ENCODE measurements around the gene TRAPPC12.
A peak's percentile ranks its signal among the peaks of the same experiment; 100 is the strongest.

Gene TRAPPC12

DNA sequence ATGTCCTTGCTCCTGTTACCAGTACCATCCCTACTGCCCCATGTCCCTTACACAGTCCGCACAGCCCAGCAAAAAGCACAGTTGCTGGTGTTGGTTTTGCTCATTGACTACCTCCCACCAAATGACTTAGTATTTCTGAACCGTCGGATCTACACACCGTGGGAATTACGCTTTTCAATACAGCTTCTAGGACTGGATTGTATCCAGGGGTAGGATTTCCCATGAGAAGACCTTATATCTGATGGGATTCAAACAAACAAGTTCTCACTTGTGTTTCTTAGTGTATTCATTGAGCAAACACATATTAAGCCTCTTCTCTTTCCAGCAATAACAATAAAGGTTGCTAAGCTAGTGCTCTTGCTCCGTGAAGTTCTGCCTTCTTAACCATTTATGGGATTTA is 25.8 kb downstream of the TRAPPC12 start:
- Histone ChIP-seq H3K36me3 (ENCODE audit: control insufficient read depth in 1 of 2, insufficient read depth in 2 of 2, low read depth in 1 of 2, low read length in 2 of 2) (peaks cover 27 to 70% of the 10 kb centered on the region in 2 experiments), H2BK120ac (ENCODE audit: low read depth, low read length) (no peak overlapping the region), H3K4me2 (ENCODE audit: low read length, poor library complexity, severe bottlenecking) (no peak overlapping the region), H2BK12ac (ENCODE audit: low read length in 2 of 2) (no peak overlapping the region), H3K14ac (ENCODE audit: low read length in 2 of 2) (no peak overlapping the region), H2BK15ac (ENCODE audit: low read depth, poor library complexity, severe bottlenecking) (no peak overlapping the region), H3K4me3 (ENCODE audit: insufficient read depth in 1 of 2, low read depth in 1 of 2, low read length in 2 of 2) (no peak overlapping the region), H3K27ac (ENCODE audit: low read length, poor library complexity, severe bottlenecking) (no peak overlapping the region), H2BK5ac (ENCODE audit: low read depth, low read length, poor library complexity, severe bottlenecking) (no peak overlapping the region), H4K8ac (ENCODE audit: low read length) (no peak overlapping the region), H3K18ac (ENCODE audit: low read depth in 1 of 2, low read length in 2 of 2) (no peak overlapping the region), H3K27me3 (ENCODE audit: control insufficient read depth in 1 of 2, insufficient read depth in 1 of 2, low read length in 2 of 2) (no peaks in the 10 kb centered on the region), H3K9ac (ENCODE audit: low read length) (no peak overlapping the region), H3K4me1 (ENCODE audit: control insufficient read depth, insufficient read depth, low read depth, low read length) (no peaks in the 10 kb centered on the region), H2AK5ac (ENCODE audit: low read length, severe bottlenecking) (no peak overlapping the region), H2AFZ (ENCODE audit: low read depth, low read length) (no peak overlapping the region), H3K23ac (ENCODE audit: low read length in 2 of 2) (no peak overlapping the region), H4K91ac (ENCODE audit: low read length) (no peak overlapping the region), H3K4ac (ENCODE audit: low read depth in 1 of 2, low read length in 2 of 2) (no peak overlapping the region), H3K79me1 (replicated peaks; ENCODE audit: low read length, poor library complexity, severe bottlenecking) (peaks cover 40% of the 10 kb centered on the region), H3K9me3 (ENCODE audit: control insufficient read depth, low read length) (no peaks in the 10 kb centered on the region)
- 94% methylated on average over 2 of the region's 6 CpGs for WGBS
- no peak for DNase-seq

DNA sequence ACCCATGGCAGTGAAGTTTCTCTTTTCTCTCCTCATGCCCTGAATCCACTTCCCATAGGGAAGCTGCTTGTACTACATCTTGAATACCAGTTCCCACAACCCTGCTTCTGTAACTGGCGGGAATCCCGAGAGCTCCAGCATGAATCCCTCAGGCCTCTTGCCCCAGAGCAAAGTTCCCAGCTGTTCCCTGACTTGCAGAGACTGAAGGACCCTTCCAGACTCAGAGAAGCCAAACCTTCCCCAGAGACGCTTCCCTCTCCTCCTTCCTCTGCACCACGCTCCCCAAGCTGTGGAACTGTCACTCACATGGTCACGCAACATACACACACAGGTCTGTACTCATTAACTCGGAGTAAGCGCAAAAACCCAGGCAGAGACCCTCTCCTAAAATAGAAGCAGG is 26.4 kb downstream of the TRAPPC12 start:
- H3K79me1 ChIP-seq (replicated peaks; ENCODE audit: low read length, poor library complexity, severe bottlenecking), result peaks cover 35% of the 10 kb centered on the region
- no peak overlapping the region for H2AK5ac ChIP-seq (ENCODE audit: low read length, severe bottlenecking)
- 96% methylated on average over 7 of the region's 7 CpGs for WGBS
- H3K14ac ChIP-seq (ENCODE audit: low read length in 2 of 2), result no peak overlapping the region
- H3K18ac ChIP-seq (ENCODE audit: low read depth in 1 of 2, low read length in 2 of 2), result no peak overlapping the region
- no peak overlapping the region for H3K4me2 ChIP-seq (ENCODE audit: low read length, poor library complexity, severe bottlenecking)
- no peak overlapping the region for H2BK15ac ChIP-seq (ENCODE audit: low read depth, poor library complexity, severe bottlenecking)
- H3K9ac ChIP-seq (ENCODE audit: low read length), result no peak overlapping the region
- no peak overlapping the region for H3K4ac ChIP-seq (ENCODE audit: low read depth in 1 of 2, low read length in 2 of 2)
- no peak overlapping the region for H3K27ac ChIP-seq (ENCODE audit: low read length, poor library complexity, severe bottlenecking)
- peaks cover 21 to 65% of the 10 kb centered on the region in 2 experiments for H3K36me3 ChIP-seq (ENCODE audit: control insufficient read depth in 1 of 2, insufficient read depth in 2 of 2, low read depth in 1 of 2, low read length in 2 of 2)
- H4K8ac ChIP-seq (ENCODE audit: low read length), result no peak overlapping the region
- H3K23ac ChIP-seq (ENCODE audit: low read length in 2 of 2), result no peak overlapping the region
- no peaks in the 10 kb centered on the region for H3K4me1 ChIP-seq (ENCODE audit: control insufficient read depth, insufficient read depth, low read depth, low read length)
- H2AFZ ChIP-seq (ENCODE audit: low read depth, low read length), result no peak overlapping the region
- DNase-seq, result no peak
- H3K9me3 ChIP-seq (ENCODE audit: control insufficient read depth, low read length), result no peaks in the 10 kb centered on the region
- no peak overlapping the region for H2BK120ac ChIP-seq (ENCODE audit: low read depth, low read length)
- H4K91ac ChIP-seq (ENCODE audit: low read length), result no peak overlapping the region
- no peak overlapping the region for H3K4me3 ChIP-seq (ENCODE audit: insufficient read depth in 1 of 2, low read depth in 1 of 2, low read length in 2 of 2)
- no peak overlapping the region for H2BK12ac ChIP-seq (ENCODE audit: low read length in 2 of 2)
- no peaks in the 10 kb centered on the region for H3K27me3 ChIP-seq (ENCODE audit: control insufficient read depth in 1 of 2, insufficient read depth in 1 of 2, low read length in 2 of 2)
- no peak overlapping the region for H2BK5ac ChIP-seq (ENCODE audit: low read depth, low read length, poor library complexity, severe bottlenecking)

DNA sequence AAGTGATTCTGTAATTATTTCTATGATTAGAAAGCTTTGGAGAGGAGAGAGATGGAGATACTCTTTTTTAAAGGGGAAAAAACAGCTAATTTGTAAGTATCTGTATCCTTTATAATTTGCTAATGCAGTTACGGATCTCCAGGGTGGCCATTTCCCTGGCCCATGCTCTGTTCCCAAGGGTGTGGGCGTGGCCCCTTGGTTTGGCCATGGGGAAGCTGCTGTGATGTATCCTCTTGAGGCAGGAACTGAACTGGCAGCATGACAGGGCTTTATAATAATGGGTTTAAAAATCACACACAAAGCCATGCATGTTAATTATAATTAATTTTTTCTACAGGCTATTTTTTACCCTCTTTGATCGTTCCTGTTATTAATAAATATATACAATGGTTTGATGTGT is 27.0 kb downstream of the TRAPPC12 start:
- H3K18ac ChIP-seq (ENCODE audit: low read depth in 1 of 2, low read length in 2 of 2), result no peak overlapping the region
- 89% methylated on average over 2 of the region's 3 CpGs for WGBS

DNA sequence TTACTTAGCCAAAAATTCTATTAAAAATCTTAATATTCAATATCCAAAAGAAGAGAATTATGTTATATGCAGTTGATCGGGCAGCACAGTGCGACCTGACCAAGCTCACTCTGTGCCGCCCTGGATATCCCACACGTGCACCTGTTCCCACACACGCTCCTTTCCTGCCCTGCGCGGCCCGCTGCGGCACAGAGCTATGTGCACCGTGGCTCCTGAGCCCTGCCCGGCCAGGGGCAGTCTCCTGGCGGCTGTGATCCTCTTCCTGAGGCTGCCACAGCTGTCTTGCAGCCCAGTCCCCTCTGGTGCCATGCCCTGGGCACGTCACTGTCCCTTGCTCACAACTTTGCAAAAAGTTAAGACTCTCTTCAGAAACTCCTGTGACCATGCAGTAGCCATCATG is 29.3 kb downstream of the TRAPPC12 start:
- H3K27me3 ChIP-seq (ENCODE audit: control insufficient read depth in 1 of 2, insufficient read depth in 1 of 2, low read length in 2 of 2), result no peaks in the 10 kb centered on the region
- no peak overlapping the region for H3K14ac ChIP-seq (ENCODE audit: low read length in 2 of 2)
- H2BK12ac ChIP-seq (ENCODE audit: low read length in 2 of 2), result no peak overlapping the region
- H3K9me3 ChIP-seq (ENCODE audit: control insufficient read depth, low read length), result no peaks in the 10 kb centered on the region
- H3K18ac ChIP-seq (ENCODE audit: low read depth in 1 of 2, low read length in 2 of 2), result no peak overlapping the region
- no peak overlapping the region for H3K4ac ChIP-seq (ENCODE audit: low read depth in 1 of 2, low read length in 2 of 2)
- H4K91ac ChIP-seq (ENCODE audit: low read length), result peak overlapping the region; percentile 53
- H3K36me3 ChIP-seq (ENCODE audit: control insufficient read depth in 1 of 2, insufficient read depth in 2 of 2, low read depth in 1 of 2, low read length in 2 of 2), result peaks cover 15 to 52% of the 10 kb centered on the region in 2 experiments
- no peaks in the 10 kb centered on the region for H3K4me1 ChIP-seq (ENCODE audit: control insufficient read depth, insufficient read depth, low read depth, low read length)
- no peak overlapping the region for H2BK5ac ChIP-seq (ENCODE audit: low read depth, low read length, poor library complexity, severe bottlenecking)
- WGBS, result 97% methylated on average over 13 of the region's 13 CpGs
- no peak overlapping the region for H3K27ac ChIP-seq (ENCODE audit: low read length, poor library complexity, severe bottlenecking)
- H3K9ac ChIP-seq (ENCODE audit: low read length), result no peak overlapping the region
- no peak overlapping the region for H2BK120ac ChIP-seq (ENCODE audit: low read depth, low read length)
- no peak overlapping the region for H2BK15ac ChIP-seq (ENCODE audit: low read depth, poor library complexity, severe bottlenecking)
- H4K8ac ChIP-seq (ENCODE audit: low read length), result no peak overlapping the region
- peaks cover 35% of the 10 kb centered on the region for H3K79me1 ChIP-seq (replicated peaks; ENCODE audit: low read length, poor library complexity, severe bottlenecking)
- no peak overlapping the region for H2AFZ ChIP-seq (ENCODE audit: low read depth, low read length)
- H2AK5ac ChIP-seq (ENCODE audit: low read length, severe bottlenecking), result no peak overlapping the region
- no peak overlapping the region for H3K23ac ChIP-seq (ENCODE audit: low read length in 2 of 2)
- no peak overlapping the region for H3K4me3 ChIP-seq (ENCODE audit: insufficient read depth in 1 of 2, low read depth in 1 of 2, low read length in 2 of 2)
- no peak overlapping the region for H3K4me2 ChIP-seq (ENCODE audit: low read length, poor library complexity, severe bottlenecking)
- DNase-seq, result no peak

More for the DNA sequence above, 27.0 kb downstream of the TRAPPC12 start:
- Histone ChIP-seq H2BK5ac (ENCODE audit: low read depth, low read length, poor library complexity, severe bottlenecking) (no peak overlapping the region), H3K79me1 (replicated peaks; ENCODE audit: low read length, poor library complexity, severe bottlenecking) (peaks cover 32% of the 10 kb centered on the region), H3K36me3 (ENCODE audit: control insufficient read depth in 1 of 2, insufficient read depth in 2 of 2, low read depth in 1 of 2, low read length in 2 of 2) (peaks cover 16 to 62% of the 10 kb centered on the region in 2 experiments), H3K9ac (ENCODE audit: low read length) (no peak overlapping the region), H2BK120ac (ENCODE audit: low read depth, low read length) (no peak overlapping the region), H4K91ac (ENCODE audit: low read length) (no peak overlapping the region), H3K14ac (ENCODE audit: low read length in 2 of 2) (no peak overlapping the region), H3K4me2 (ENCODE audit: low read length, poor library complexity, severe bottlenecking) (no peak overlapping the region), H2AK5ac (ENCODE audit: low read length, severe bottlenecking) (no peak overlapping the region), H3K23ac (ENCODE audit: low read length in 2 of 2) (no peak overlapping the region), H4K8ac (ENCODE audit: low read length) (no peak overlapping the region), H3K9me3 (ENCODE audit: control insufficient read depth, low read length) (no peaks in the 10 kb centered on the region), H2BK12ac (ENCODE audit: low read length in 2 of 2) (no peak overlapping the region), H3K4me1 (ENCODE audit: control insufficient read depth, insufficient read depth, low read depth, low read length) (no peaks in the 10 kb centered on the region), H3K4me3 (ENCODE audit: insufficient read depth in 1 of 2, low read depth in 1 of 2, low read length in 2 of 2) (no peak overlapping the region), H3K4ac (ENCODE audit: low read depth in 1 of 2, low read length in 2 of 2) (no peak overlapping the region), H2BK15ac (ENCODE audit: low read depth, poor library complexity, severe bottlenecking) (no peak overlapping the region), H3K27me3 (ENCODE audit: control insufficient read depth in 1 of 2, insufficient read depth in 1 of 2, low read length in 2 of 2) (no peaks in the 10 kb centered on the region), H3K27ac (ENCODE audit: low read length, poor library complexity, severe bottlenecking) (no peak overlapping the region), H2AFZ (ENCODE audit: low read depth, low read length) (no peak overlapping the region)
- DNase-seq, result no peak

All from mesenchymal stem cell (in vitro differentiated cells and primary cell).